Kidney (tissue), 14 donors: Measurements from ENCODE around the gene PALLD. TPM values are rescaled to one million over a fixed set of nuclear protein-coding genes. Genes with fewer than 3 reads are reported as not detected.

Source experiments
- DNase-seq, 5 donors: peaks; one replicate each; pipeline ENCODE4 v3.0.0-alpha.2; 2013 to 2020
- FAIRE-seq: peaks from 2 replicates; lab custom pipeline; 2012; peaks lifted over from hg19 to GRCh38; lab: Jason Lieb, UNC
- H3K27ac ChIP-seq, 2 donors: one replicate each; pipeline ENCODE4 v1.7.0; 2013; ENCODE audit warnings: low read depth in 2 of 2, low read length in 2 of 2, inconsistent platforms in 1 of 2
- H3K27me3 ChIP-seq: one replicate; pipeline ENCODE4 v1.7.1; 2013; ENCODE audit warnings: low read length, inconsistent platforms; ENCODE audit not compliant: control insufficient read depth, insufficient read depth
- H3K36me3 ChIP-seq, 3 donors: one replicate each; pipeline versions ENCODE4 v1.7.0 to v1.7.1; 2013; ENCODE audit warnings: low read length in 3 of 3, control low read depth in 1 of 3, inconsistent platforms in 1 of 3; ENCODE audit not compliant: insufficient read depth in 3 of 3, control insufficient read depth in 2 of 3
- H3K4me1 ChIP-seq, 3 donors: one replicate each; pipeline versions ENCODE4 v1.7.0 to v1.7.1; 2013; ENCODE audit warnings: low read length in 3 of 3, inconsistent platforms in 1 of 3, low read depth in 1 of 3; ENCODE audit not compliant: control insufficient read depth in 2 of 3, insufficient read depth in 2 of 3
- H3K4me3 ChIP-seq, 3 donors: one replicate each; pipeline versions ENCODE4 v1.7.0 to v1.8.1; 2013; ENCODE audit warnings: low read length in 3 of 3, control low read depth in 1 of 3, inconsistent platforms in 1 of 3
- H3K9ac ChIP-seq, 3 donors: one replicate each; pipeline versions ENCODE4 v1.7.0 to v1.7.1; 2013; ENCODE audit warnings: low read length in 3 of 3, control low read depth in 1 of 3, inconsistent platforms in 1 of 3
- H3K9me3 ChIP-seq, 3 donors: one replicate each; pipeline versions ENCODE4 v1.7.0 to v1.7.1; 2013; ENCODE audit warnings: low read length in 3 of 3, control low read depth in 1 of 3, inconsistent platforms in 1 of 3; ENCODE audit not compliant: control insufficient read depth in 2 of 3, insufficient read depth in 1 of 3
- intact Hi-C: fragments of 100-400 bp; cut with DNase I; formaldehyde crosslinking; loops from one replicate; pipeline ENCODE4 v1.11.1; 2022
- polyA plus RNA-seq: library from polyadenylated mRNA; stranded (reverse); fragments of 350-450 nt; fragmentation: Illumina TruSeq; extraction: RNeasy Lipid Tissue Mini Kit (QIAGEN cat#74804); gene quantifications from one replicate; pipeline ENCODE4 v1.2.3, GENCODE V29; 2014; ENCODE audit warnings: low read depth, low replicate concordance; ENCODE audit not compliant: insufficient read depth
- total RNA-seq: library from RNA; stranded (reverse); fragmentation: NEBNext Ultra II Directional; extraction: Animal tissue kit (Norgen Biotek cat#: 25700); gene quantifications from one replicate; pipeline ENCODE4 v1.2.1, GENCODE V29; 2021
- TF ChIP-seq, protein P1 (sequence below): IDR thresholded peaks from 3 replicates; pipeline ENCODE4 v1.5.1; 2012; ENCODE audit warnings: mild to moderate bottlenecking, moderate library complexity, borderline replicate concordance; ENCODE audit not compliant: insufficient read depth; ENCODE audit errors: extremely low read depth
- donor health status: control.
- donor health status: control.
- donor health status: control.
- donor health status: control.
- donor health status: control.
- donor health status: DM: yes; HTN: yes; CAD: no.
- donor health status: Normal renal cell carcinoma (clear cell type).

Gene PALLD
- total and polyA plus RNA-seq, 2 donors from 2014 or later: 43.4 to 120 TPM

DNA sequence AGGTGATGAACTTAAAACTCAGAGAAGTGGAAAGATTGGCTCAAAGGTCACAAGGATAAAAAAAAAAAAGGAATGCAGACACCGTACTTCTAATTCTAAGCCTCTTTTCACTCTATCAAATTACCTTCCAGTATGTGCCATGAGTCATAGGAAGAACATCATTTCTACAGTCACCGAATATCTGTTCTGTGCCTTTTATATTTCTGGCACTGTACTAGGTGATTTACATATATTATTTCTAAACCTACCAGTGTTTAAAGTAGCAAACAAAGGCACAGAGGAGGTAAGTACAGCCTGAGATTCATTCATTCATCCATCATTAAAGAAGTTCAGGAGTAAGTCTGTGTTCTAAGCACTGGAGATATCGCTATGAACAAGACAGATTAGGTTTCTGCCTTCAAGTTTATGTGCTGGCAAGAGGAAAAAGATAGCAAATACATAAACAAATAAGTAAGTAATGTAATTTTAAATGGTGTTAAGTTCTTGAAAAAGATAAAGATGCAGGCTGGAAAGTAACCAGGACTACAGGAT lies 65.3 kb downstream of the PALLD start:
- Histone ChIP-seq H3K27me3 (no peaks in the 10 kb centered on the region), H3K4me1 (no peaks in the 10 kb centered on the region), H3K27ac (no peak overlapping the region), H3K9me3 (no peaks in the 10 kb centered on the region), H3K36me3 (no peaks in the 10 kb centered on the region), H3K4me3 (no peak overlapping the region), H3K9ac (no peak overlapping the region)
- intact Hi-C loops: no loop called here
- TF ChIP-seq, protein P1, sequence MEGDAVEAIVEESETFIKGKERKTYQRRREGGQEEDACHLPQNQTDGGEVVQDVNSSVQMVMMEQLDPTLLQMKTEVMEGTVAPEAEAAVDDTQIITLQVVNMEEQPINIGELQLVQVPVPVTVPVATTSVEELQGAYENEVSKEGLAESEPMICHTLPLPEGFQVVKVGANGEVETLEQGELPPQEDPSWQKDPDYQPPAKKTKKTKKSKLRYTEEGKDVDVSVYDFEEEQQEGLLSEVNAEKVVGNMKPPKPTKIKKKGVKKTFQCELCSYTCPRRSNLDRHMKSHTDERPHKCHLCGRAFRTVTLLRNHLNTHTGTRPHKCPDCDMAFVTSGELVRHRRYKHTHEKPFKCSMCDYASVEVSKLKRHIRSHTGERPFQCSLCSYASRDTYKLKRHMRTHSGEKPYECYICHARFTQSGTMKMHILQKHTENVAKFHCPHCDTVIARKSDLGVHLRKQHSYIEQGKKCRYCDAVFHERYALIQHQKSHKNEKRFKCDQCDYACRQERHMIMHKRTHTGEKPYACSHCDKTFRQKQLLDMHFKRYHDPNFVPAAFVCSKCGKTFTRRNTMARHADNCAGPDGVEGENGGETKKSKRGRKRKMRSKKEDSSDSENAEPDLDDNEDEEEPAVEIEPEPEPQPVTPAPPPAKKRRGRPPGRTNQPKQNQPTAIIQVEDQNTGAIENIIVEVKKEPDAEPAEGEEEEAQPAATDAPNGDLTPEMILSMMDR: no peak
- DNase-seq: no peak
- no peak for FAIRE-seq

DNA sequence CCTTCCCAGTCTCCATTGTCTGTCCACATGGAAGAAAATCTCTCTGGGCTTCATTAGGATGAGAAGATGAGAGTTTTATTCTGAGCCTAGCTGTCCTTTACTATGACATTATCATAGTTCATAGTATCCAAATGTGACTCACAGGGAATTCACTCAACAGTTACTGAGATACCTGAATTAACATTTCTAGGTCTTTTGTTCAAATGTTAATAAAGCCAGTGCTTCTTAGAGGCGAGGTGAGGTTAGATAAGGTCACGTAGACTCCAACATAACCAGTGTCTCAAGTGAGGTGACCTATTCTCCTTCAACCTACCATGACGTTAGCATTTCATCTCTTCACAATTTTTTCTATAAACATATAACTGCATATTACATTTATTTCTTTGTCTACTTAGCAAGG lies 67.2 kb downstream of the PALLD start:
- Histone ChIP-seq H3K36me3 (no peaks in the 10 kb centered on the region), H3K27ac (no peak overlapping the region), H3K4me1 (no peaks in the 10 kb centered on the region), H3K27me3 (no peaks in the 10 kb centered on the region), H3K9ac (no peak overlapping the region), H3K4me3 (no peak overlapping the region), H3K9me3 (no peaks in the 10 kb centered on the region)
- DNase-seq (no peak), FAIRE-seq (no peak)
- TF ChIP-seq, protein P1: no peak
- intact Hi-C loops: no loop called here

DNA sequence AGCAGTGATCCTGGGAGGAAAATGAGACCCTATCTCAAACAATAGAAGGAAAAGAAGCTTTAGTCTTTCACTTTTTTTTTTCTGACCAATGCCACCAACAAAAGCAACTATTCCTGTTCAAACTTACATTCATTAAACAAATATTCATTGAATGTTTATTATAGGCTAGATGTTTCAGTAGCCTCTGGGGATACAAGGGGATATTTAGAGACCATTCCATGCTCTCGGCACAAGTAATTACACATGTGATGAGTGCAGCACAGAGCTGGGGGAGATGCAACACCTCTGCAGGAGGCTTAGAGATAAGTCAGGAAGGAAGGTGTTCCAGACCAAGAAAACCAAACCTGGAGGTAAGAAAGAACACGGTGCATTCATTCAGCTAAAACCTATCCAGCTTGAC lies 68.3 kb downstream of the PALLD start:
- Histone ChIP-seq H3K36me3 (no peaks in the 10 kb centered on the region), H3K9ac (no peak overlapping the region), H3K27ac (no peak overlapping the region), H3K4me3 (no peak overlapping the region), H3K4me1 (no peaks in the 10 kb centered on the region), H3K27me3 (no peaks in the 10 kb centered on the region), H3K9me3 (no peaks in the 10 kb centered on the region)
- TF ChIP-seq, protein P1: no peak
- DNase-seq (no peak), FAIRE-seq (no peak)
- intact Hi-C loops: no loop called here

DNA sequence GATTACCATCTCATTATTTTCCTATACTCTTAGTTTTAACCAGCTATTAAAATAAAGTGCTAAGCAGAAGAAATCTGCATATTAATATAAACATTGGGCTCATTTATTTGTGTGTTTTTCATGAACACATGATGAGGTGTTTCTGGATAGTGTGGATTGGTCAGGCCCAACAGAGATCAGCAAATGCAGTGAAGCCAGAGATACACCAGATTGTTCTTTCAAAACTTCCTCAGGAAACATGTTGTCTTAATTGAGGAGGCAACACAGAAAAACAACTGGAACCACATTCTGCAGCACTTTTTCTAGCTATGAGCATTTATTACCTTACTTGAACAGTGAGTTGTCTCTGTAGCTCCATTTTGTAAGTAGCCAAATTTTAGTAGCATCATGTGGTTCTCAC lies 69.9 kb downstream of the PALLD start:
- no peaks in the 10 kb centered on the region for H3K4me1 ChIP-seq
- TF ChIP-seq, protein P1: no peak
- no peak for DNase-seq
- no peak for FAIRE-seq
- no peak overlapping the region for H3K27ac ChIP-seq
- no peak overlapping the region for H3K4me3 ChIP-seq
- no peaks in the 10 kb centered on the region for H3K27me3 ChIP-seq
- intact Hi-C loops: no loop called here
- no peaks in the 10 kb centered on the region for H3K36me3 ChIP-seq
- no peaks in the 10 kb centered on the region for H3K9me3 ChIP-seq
- H3K9ac ChIP-seq: no peak overlapping the region
